Right lobe of liver (tissue), 6 donors: ENCODE results near the gene ZNF101. TPM values are rescaled to one million over a fixed set of nuclear protein-coding genes. Genes with fewer than 3 reads are reported as not detected.

Experiments
- ATAC-seq, 4 donors: fragments of 200-7000 bp; cut with Tn5 transposase; one replicate each; pipeline ENCODE4 v1.9.1; 2020; ENCODE audit warnings: mild to moderate bottlenecking in 4 of 4, moderate library complexity in 4 of 4
- DNase-seq, 3 donors: peaks; one replicate each; pipeline ENCODE4 v3.0.0-alpha.2; 2020
- H3K27ac ChIP-seq, 3 donors: fragments of 200-600 bp; one replicate each; pipeline ENCODE4 v1.8.0; 2022
- H3K27me3 ChIP-seq, 2 donors: fragments of 200-600 bp; one replicate each; pipeline ENCODE4 v1.8.0; 2022
- H3K36me3 ChIP-seq, 4 donors: fragments of 200-600 bp; sonication (generic) in 1 of 4; one replicate each; pipeline versions ENCODE4 v1.5.1 to v1.8.0; 2017 to 2022; ENCODE audit warnings: control low read depth in 1 of 4
- H3K4me1 ChIP-seq, 4 donors: fragments of 200-600 bp; sonication (generic) in 1 of 4; one replicate each; pipeline versions ENCODE4 v1.5.1 to v1.8.0; 2017 to 2022; ENCODE audit warnings: control low read depth in 1 of 4
- H3K4me3 ChIP-seq, 3 donors: fragments of 200-600 bp; one replicate each; pipeline ENCODE4 v1.8.0; 2022
- H3K9me3 ChIP-seq, 4 donors: fragments of 200-600 bp; sonication (generic) in 1 of 4; one replicate each; pipeline versions ENCODE4 v1.5.1 to v1.8.0; 2017 to 2022; ENCODE audit warnings: control low read depth in 1 of 4
- CTCF ChIP-seq, 4 donors: fragments of 200-600 bp in 3 of 4; fragments of 450-650 bp in 1 of 4; IDR thresholded peaks; one replicate each; pipeline versions ENCODE4 v1.5.1 to v1.8.0; 2016 to 2022; ENCODE audit warnings: antibody characterized with exemption in 4 of 4, mild to moderate bottlenecking in 2 of 4
- POLR2A ChIP-seq: fragments of 450-650 bp; IDR thresholded peaks from one replicate; pipeline ENCODE4 v1.6.1; 2017; ENCODE audit warnings: antibody characterized with exemption, mild to moderate bottlenecking
- WGBS: methylation state at CpG from one replicate; pipeline ENCODE4 v1.1.6; 2018; ENCODE audit warnings: low coverage, low lambda C conversion rate; ENCODE audit not compliant: insufficient coverage; ENCODE audit errors: missing lambda C conversion rate; 5-methylcytosine and 5-hydroxymethylcytosine counted together
- intact Hi-C, 2 donors: fragments of 100-400 bp; cut with DNase I; formaldehyde crosslinking; loops; one replicate each; pipeline versions ENCODE4 v1.11.2 to v1.14.1; 2022
- total RNA-seq, 6 experiments: library from RNA; depleted of rRNA in 2 of 6; stranded (reverse); fragments of >200 nt in 2 of 6; fragmentation: NEBNext Ultra II Directional in 3 of 6; extraction: Animal tissue kit (Norgen Biotek cat#: 25700) in 3 of 6; gene quantifications; one replicate each; pipeline versions ENCODE4 v1.1.0 to v1.2.4, GENCODE V29; 2016 to 2023
- donor health status: DM: no; HTN: yes; CAD: no.
- donor health status: DM: no; HTN: no; CAD: no.
- donor health status: DM: no; HTN: no; CAD: no.
- donor health status: DM: no; HTN: yes; CAD: no.
- donor health status: DM: no; HTN: yes; CAD: no.

Gene ZNF101
- total RNA-seq, 6 experiments from 2014 or later = 1.7 to 5.1 (median 3.0) TPM

- no peaks in the 10 kb centered on the region for H3K36me3 ChIP-seq
- TF ChIP-seq CTCF (IDR thresholded peaks at IDR 0.05) = no peak
- WGBS = 13% methylated on average over 32 of the region's 51 CpGs
- peak overlapping the region; percentile 25 to 49 (median 31) for H3K4me3 ChIP-seq
- intact Hi-C loops = no loop called here
- H3K27me3 ChIP-seq = no peaks in the 10 kb centered on the region
- peak; percentile 27 to 47 (median 36) for ATAC-seq
- no peak for DNase-seq
- H3K27ac ChIP-seq = no peak overlapping the region
- H3K9me3 ChIP-seq = no peaks in the 10 kb centered on the region
- H3K4me1 ChIP-seq = peaks cover 0 to 10% (median 0%) of the 10 kb centered on the region in 4 donors
These were observed 40.0 kb upstream of the ZNF101 start for GRCh38 chr19:19628501-19629134.

GRCh38 chr19:19630062-19630414, 38.6 kb upstream of the ZNF101 start:
- intact Hi-C loops = no loop called here
- 100% methylated on average over 1 of the region's 11 CpGs for WGBS
- H3K36me3 ChIP-seq = peaks cover 0 to 5% (median 0%) of the 10 kb centered on the region in 4 donors
- TF ChIP-seq POLR2A = no peak
- TF ChIP-seq CTCF (IDR thresholded peaks at IDR 0.05) = no peak
- H3K9me3 ChIP-seq = no peaks in the 10 kb centered on the region
- no peak for ATAC-seq
- no peak overlapping the region for H3K27ac ChIP-seq
- DNase-seq = no peak
- H3K27me3 ChIP-seq = no peaks in the 10 kb centered on the region
- H3K4me3 ChIP-seq = no peak overlapping the region
- peaks cover 0 to 10% (median 0%) of the 10 kb centered on the region in 4 donors for H3K4me1 ChIP-seq

- intact Hi-C loops = no loop called here
- Histone ChIP-seq H3K27me3 (no peaks in the 10 kb centered on the region), H3K36me3 (peaks cover 0 to 5% (median 0%) of the 10 kb centered on the region in 4 donors), H3K27ac (no peak overlapping the region), H3K4me1 (peaks cover 0 to 10% (median 0%) of the 10 kb centered on the region in 4 donors), H3K9me3 (no peaks in the 10 kb centered on the region), H3K4me3 (no peak overlapping the region)
- TF ChIP-seq POLR2A (no peak), CTCF (IDR thresholded peaks at IDR 0.05) (no peak)
- no peak for DNase-seq
- ATAC-seq = no peak
- 100% methylated on average over 1 of the region's 2 CpGs for WGBS
These were observed 38.2 kb upstream of the ZNF101 start for GRCh38 chr19:19630426-19630825.

- peaks cover 0 to 10% (median 0%) of the 10 kb centered on the region in 4 donors for H3K4me1 ChIP-seq
- ATAC-seq (no peak), DNase-seq (no peak)
- intact Hi-C loops = no loop called here
- H3K9me3 ChIP-seq = no peaks in the 10 kb centered on the region
- peaks cover 0 to 5% (median 0%) of the 10 kb centered on the region in 4 donors for H3K36me3 ChIP-seq
- H3K4me3 ChIP-seq = no peak overlapping the region
- no peak overlapping the region for H3K27ac ChIP-seq
- WGBS = no CpG with 5 or more reads among the region's 7 CpGs
- H3K27me3 ChIP-seq = no peaks in the 10 kb centered on the region
- TF ChIP-seq CTCF (IDR thresholded peaks at IDR 0.05) = no peak
- TF ChIP-seq POLR2A = no peak
These were observed 37.3 kb upstream of the ZNF101 start for GRCh38 chr19:19631346-19631745.
